ACC112 (cell line): ENCODE data around the gene SPON1.

Experiments used
- H2AFZ ChIP-seq: fragments of 200-600 bp; sonication (generic); one replicate; pipeline ENCODE4 v1.6.0; 2017; ENCODE audit warnings: antibody characterized with exemption, low read length; ENCODE audit not compliant: unreplicated experiment
- H3K27ac ChIP-seq: fragments of 200-600 bp; sonication (generic); 2 replicates; pipeline ENCODE4 v1.5.1; 2014; ENCODE audit warnings: low read depth, mild to moderate bottlenecking, antibody characterized with exemption, low read length, moderate library complexity
- H3K27me3 ChIP-seq: fragments of 200-600 bp; sonication (generic); 2 replicates; pipeline ENCODE4 v1.6.1; 2014; ENCODE audit warnings: mild to moderate bottlenecking, antibody characterized with exemption, low read length, moderate library complexity, mixed read lengths; ENCODE audit not compliant: insufficient read depth
- H3K36me3 ChIP-seq: fragments of 200-600 bp; sonication (generic); 2 replicates; pipeline ENCODE4 v1.6.1; 2016; ENCODE audit warnings: mild to moderate bottlenecking, antibody characterized with exemption, low read length, moderate library complexity, mixed read lengths; ENCODE audit not compliant: insufficient read depth
- H3K4me1 ChIP-seq: fragments of 200-600 bp; sonication (generic); one replicate; pipeline ENCODE4 v1.6.1; 2016; ENCODE audit warnings: low read length, mixed read lengths; ENCODE audit not compliant: insufficient read depth, unreplicated experiment, control insufficient read depth
- H3K4me3 ChIP-seq: fragments of 200-600 bp; sonication (generic); 2 replicates; pipeline ENCODE4 v1.5.1; 2014; ENCODE audit warnings: mild to moderate bottlenecking, low read depth, low read length
- H3K79me2 ChIP-seq: fragments of 200-600 bp; sonication (generic); one replicate; pipeline ENCODE4 v1.6.0; 2016; ENCODE audit warnings: low read length; ENCODE audit not compliant: control insufficient read depth, unreplicated experiment, insufficient read depth

Gene SPON1

DNA sequence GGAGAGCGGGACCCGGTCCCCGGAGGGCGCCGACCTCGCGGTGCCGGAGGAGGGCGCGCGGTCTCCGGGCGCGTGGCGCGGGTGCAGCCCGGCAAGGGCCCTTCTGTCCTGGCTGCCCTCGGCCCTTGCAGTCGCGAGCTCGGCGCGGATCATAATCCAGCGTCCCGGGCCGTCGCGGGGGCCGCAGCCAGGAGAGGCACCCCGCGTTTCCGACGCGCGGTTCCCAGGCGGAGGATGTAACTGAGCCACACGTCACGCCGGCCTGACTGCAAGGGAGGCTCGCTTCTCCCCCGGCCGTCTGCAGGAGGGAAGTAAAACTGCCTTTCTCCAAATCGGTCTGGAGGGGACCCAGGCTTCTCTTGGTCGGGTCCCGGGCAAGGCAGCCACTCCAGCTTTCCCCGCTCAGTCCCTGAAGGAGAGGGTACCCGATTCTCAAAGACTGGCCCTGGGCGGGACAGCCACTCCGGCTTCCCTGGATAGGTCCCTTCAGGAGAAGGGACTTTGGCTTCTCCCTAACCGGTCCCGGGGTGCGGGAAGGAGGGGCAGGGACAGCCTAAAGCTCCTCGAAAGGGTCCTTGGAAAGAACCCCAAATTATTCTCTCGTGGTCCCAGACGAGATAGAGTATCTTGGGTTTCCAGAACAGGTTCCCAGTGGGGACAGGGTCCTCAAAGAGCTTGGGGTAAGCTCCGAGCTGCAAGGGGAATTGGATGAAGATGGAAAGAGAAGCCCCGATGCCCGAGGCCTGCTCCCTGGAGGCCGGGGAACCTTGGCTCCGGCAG, 836 bp downstream of the SPON1 start:
- no peaks in the 10 kb centered on the region for H3K36me3 ChIP-seq
- H3K4me3 ChIP-seq, result peak overlapping the region; percentile 45
- H3K4me1 ChIP-seq, result peaks cover 3% of the 10 kb centered on the region
- peaks cover 97% of the 10 kb centered on the region for H3K27me3 ChIP-seq
- no peak overlapping the region for H3K27ac ChIP-seq
- no peaks in the 10 kb centered on the region for H3K79me2 ChIP-seq
- no peak overlapping the region for H2AFZ ChIP-seq

GRCh38 chr11:13963949-13964770, 1.6 kb downstream of the SPON1 start:
- H3K79me2 ChIP-seq, result no peaks in the 10 kb centered on the region
- H3K27me3 ChIP-seq, result peaks cover 89% of the 10 kb centered on the region
- no peaks in the 10 kb centered on the region for H3K36me3 ChIP-seq
- H3K4me1 ChIP-seq, result peaks cover 3% of the 10 kb centered on the region
- no peak overlapping the region for H2AFZ ChIP-seq
- H3K27ac ChIP-seq, result no peak overlapping the region
- H3K4me3 ChIP-seq, result no peak overlapping the region

GRCh38 chr11:13964771-13965074, 2.2 kb downstream of the SPON1 start:
- Histone ChIP-seq H3K36me3 (no peaks in the 10 kb centered on the region), H3K27ac (no peak overlapping the region), H3K4me1 (peaks cover 3% of the 10 kb centered on the region), H3K27me3 (peaks cover 83% of the 10 kb centered on the region), H3K4me3 (no peak overlapping the region), H2AFZ (no peak overlapping the region), H3K79me2 (no peaks in the 10 kb centered on the region)

- H3K4me1 ChIP-seq, result peaks cover 3% of the 10 kb centered on the region
Measured at GRCh38 chr11:13965337-13965736, 2.8 kb downstream of the SPON1 start.

DNA sequence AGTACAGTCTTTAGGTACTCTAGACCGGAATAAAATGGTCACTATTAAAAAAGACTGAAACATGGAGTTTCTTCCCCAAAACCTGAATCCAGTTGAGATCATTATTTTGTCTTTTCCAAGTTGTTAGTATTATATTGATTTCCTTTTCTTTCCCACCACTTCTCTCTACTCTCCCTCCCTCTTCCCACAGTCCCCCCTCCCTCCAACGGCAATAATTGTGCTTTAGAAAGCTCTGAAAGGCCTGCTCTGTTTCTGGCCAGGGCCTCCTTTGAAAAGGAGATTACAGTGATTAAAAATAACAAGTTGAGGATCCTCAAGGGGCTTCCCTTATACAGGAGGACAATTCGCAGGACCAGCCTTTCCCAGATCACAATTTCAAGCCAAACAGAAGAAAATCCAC, 3.5 kb downstream of the SPON1 start:
- no peak overlapping the region for H3K27ac ChIP-seq
- H3K36me3 ChIP-seq, result no peaks in the 10 kb centered on the region
- H3K79me2 ChIP-seq, result no peaks in the 10 kb centered on the region
- H3K27me3 ChIP-seq, result peaks cover 78% of the 10 kb centered on the region
- no peak overlapping the region for H3K4me3 ChIP-seq
- H3K4me1 ChIP-seq, result peaks cover 3% of the 10 kb centered on the region
- no peak overlapping the region for H2AFZ ChIP-seq

More at GRCh38 chr11:13965337-13965736, 2.8 kb downstream of the SPON1 start:
- no peaks in the 10 kb centered on the region for H3K79me2 ChIP-seq
- H3K4me3 ChIP-seq, result no peak overlapping the region
- peaks cover 81% of the 10 kb centered on the region for H3K27me3 ChIP-seq
- no peaks in the 10 kb centered on the region for H3K36me3 ChIP-seq
- H3K27ac ChIP-seq, result no peak overlapping the region
- no peak overlapping the region for H2AFZ ChIP-seq

DNA sequence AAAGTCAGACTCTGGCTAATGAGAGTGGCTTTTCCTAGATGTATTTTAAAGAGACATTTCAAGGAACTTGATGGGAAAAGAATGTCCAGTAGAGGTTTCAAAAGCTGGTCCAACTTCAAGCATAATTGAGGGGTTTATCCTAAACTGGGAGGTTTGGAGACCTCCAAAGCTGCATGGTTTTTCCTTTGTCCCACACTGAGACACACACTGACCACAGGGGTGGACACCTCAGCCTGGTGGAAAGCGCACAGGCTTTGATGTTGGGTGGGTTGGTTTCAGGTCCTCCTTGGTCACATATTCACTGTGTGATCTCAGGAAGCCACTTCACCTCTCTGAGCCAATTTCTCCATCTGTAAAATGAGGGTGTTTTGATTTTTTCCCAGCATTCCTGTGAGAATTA, 4.0 kb downstream of the SPON1 start:
- no peak overlapping the region for H2AFZ ChIP-seq
- no peak overlapping the region for H3K27ac ChIP-seq
- H3K36me3 ChIP-seq, result no peaks in the 10 kb centered on the region
- no peak overlapping the region for H3K4me3 ChIP-seq
- H3K79me2 ChIP-seq, result no peaks in the 10 kb centered on the region
- peaks cover 73% of the 10 kb centered on the region for H3K27me3 ChIP-seq
- peaks cover 3% of the 10 kb centered on the region for H3K4me1 ChIP-seq

DNA sequence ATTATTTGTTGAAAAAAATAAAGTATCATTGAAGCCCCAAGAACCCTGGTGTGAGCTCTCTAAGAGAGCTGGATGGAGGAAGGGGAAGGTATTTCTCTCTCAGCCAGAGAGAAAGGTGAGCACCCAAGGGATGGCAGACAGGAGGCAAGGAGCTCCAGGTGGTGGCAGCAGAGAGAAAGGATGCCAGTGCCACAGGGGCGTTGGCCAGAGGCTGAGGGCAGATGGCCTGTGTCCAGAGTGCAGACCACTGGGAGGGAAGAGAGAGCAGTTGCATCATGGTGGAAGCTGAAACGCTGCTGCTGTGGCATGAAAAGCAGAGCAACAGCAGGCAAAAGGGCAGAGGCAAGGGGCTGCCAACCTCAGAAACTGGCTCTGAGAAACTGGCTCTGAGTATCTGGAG, 8.5 kb downstream of the SPON1 start:
- H2AFZ ChIP-seq, result no peak overlapping the region
- H3K36me3 ChIP-seq, result no peaks in the 10 kb centered on the region
- no peaks in the 10 kb centered on the region for H3K4me1 ChIP-seq
- H3K4me3 ChIP-seq, result no peak overlapping the region
- H3K27ac ChIP-seq, result no peak overlapping the region
- no peaks in the 10 kb centered on the region for H3K79me2 ChIP-seq
- peaks cover 30% of the 10 kb centered on the region for H3K27me3 ChIP-seq

GRCh38 chr11:13972043-13972910, 9.8 kb downstream of the SPON1 start:
- Histone ChIP-seq H3K79me2 (no peaks in the 10 kb centered on the region), H3K4me3 (no peak overlapping the region), H3K27me3 (peaks cover 28% of the 10 kb centered on the region)

GRCh38 chr11:13972944-13973343, 10.4 kb downstream of the SPON1 start:
- Histone ChIP-seq H3K27me3 (peaks cover 26% of the 10 kb centered on the region; the same call in 1 of the 2 replicates), H3K4me1 (no peaks in the 10 kb centered on the region)

More at GRCh38 chr11:13972043-13972910, 9.8 kb downstream of the SPON1 start:
- no peaks in the 10 kb centered on the region for H3K36me3 ChIP-seq
- H3K4me1 ChIP-seq, result no peaks in the 10 kb centered on the region
- H3K27ac ChIP-seq, result no peak overlapping the region
- H2AFZ ChIP-seq, result no peak overlapping the region

GRCh38 chr11:13974631-13975030, 12.1 kb downstream of the SPON1 start:
- no peak overlapping the region for H3K4me3 ChIP-seq
- peaks cover 22% of the 10 kb centered on the region; the same call in 1 of the 2 replicates for H3K27me3 ChIP-seq
- H2AFZ ChIP-seq, result no peak overlapping the region
- H3K27ac ChIP-seq, result no peak overlapping the region
- H3K4me1 ChIP-seq, result no peaks in the 10 kb centered on the region
- H3K79me2 ChIP-seq, result no peaks in the 10 kb centered on the region
- no peaks in the 10 kb centered on the region for H3K36me3 ChIP-seq

More at GRCh38 chr11:13972944-13973343, 10.4 kb downstream of the SPON1 start:
- Histone ChIP-seq H2AFZ (no peak overlapping the region), H3K79me2 (no peaks in the 10 kb centered on the region), H3K4me3 (no peak overlapping the region), H3K36me3 (no peaks in the 10 kb centered on the region), H3K27ac (no peak overlapping the region)
